PFSK-1 (cell line): ENCODE measurements around the gene CCL8.

Source experiments
- FOXP2 ChIP-seq: optimal IDR thresholded peaks from 2 replicates; pipeline ENCODE3; 2011; ENCODE audit warnings: borderline replicate concordance, control low read depth, inconsistent platforms; ENCODE audit not compliant: insufficient read depth; ENCODE audit errors: extremely low read length, extremely low read depth
- POLR2AphosphoS5 ChIP-seq: IDR thresholded peaks from 2 replicates; pipeline ENCODE4 v1.6.1; 2012; ENCODE audit warnings: low read depth, mild to moderate bottlenecking, control low read depth, low read length, moderate library complexity
- TAF1 ChIP-seq: IDR thresholded peaks from 2 replicates; pipeline ENCODE4 v1.6.1; 2012; ENCODE audit warnings: low read length, control low read depth, borderline replicate concordance; ENCODE audit not compliant: insufficient read depth
- TF ChIP-seq, protein P1 (sequence below), 2 experiments: IDR thresholded peaks; 2 replicates each; pipeline versions ENCODE4 v1.6.1 to v1.8.0; 2011 to 2012; ENCODE audit warnings: low read depth in 2 of 2, low read length in 2 of 2, control low read depth in 1 of 2, inconsistent platforms in 1 of 2, mild to moderate bottlenecking in 1 of 2, moderate library complexity in 1 of 2; ENCODE audit not compliant: insufficient read depth in 1 of 2

DNA sequence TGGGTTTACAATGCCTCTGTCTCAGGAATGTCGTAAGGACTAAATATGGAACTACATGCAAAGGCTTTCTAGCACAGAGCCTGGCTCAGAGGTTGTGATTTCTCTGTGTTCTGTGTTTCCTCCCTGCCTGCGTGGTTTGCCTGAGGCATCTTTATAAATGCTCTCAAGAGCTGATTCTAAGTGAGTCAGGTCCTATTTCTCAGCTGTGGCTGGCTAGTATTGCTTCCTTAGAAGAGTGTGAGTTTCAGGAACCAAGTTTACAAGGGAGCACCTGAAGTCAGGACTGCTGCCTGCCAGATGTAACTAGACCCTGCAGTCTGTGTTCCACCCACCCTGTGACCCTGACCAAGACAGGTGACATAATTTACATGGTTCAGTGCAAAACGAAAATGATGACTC, 51.8 kb downstream of the CCL8 start:
- no peak for TF ChIP-seq TAF1
- no peak for TF ChIP-seq POLR2AphosphoS5
- TF ChIP-seq, protein P1, sequence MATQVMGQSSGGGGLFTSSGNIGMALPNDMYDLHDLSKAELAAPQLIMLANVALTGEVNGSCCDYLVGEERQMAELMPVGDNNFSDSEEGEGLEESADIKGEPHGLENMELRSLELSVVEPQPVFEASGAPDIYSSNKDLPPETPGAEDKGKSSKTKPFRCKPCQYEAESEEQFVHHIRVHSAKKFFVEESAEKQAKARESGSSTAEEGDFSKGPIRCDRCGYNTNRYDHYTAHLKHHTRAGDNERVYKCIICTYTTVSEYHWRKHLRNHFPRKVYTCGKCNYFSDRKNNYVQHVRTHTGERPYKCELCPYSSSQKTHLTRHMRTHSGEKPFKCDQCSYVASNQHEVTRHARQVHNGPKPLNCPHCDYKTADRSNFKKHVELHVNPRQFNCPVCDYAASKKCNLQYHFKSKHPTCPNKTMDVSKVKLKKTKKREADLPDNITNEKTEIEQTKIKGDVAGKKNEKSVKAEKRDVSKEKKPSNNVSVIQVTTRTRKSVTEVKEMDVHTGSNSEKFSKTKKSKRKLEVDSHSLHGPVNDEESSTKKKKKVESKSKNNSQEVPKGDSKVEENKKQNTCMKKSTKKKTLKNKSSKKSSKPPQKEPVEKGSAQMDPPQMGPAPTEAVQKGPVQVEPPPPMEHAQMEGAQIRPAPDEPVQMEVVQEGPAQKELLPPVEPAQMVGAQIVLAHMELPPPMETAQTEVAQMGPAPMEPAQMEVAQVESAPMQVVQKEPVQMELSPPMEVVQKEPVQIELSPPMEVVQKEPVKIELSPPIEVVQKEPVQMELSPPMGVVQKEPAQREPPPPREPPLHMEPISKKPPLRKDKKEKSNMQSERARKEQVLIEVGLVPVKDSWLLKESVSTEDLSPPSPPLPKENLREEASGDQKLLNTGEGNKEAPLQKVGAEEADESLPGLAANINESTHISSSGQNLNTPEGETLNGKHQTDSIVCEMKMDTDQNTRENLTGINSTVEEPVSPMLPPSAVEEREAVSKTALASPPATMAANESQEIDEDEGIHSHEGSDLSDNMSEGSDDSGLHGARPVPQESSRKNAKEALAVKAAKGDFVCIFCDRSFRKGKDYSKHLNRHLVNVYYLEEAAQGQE (IDR thresholded peaks at IDR 0.05; ENCODE audit: insufficient read depth in 1 of 2, low read depth in 2 of 2, low read length in 2 of 2): no peak
- no peak for TF ChIP-seq FOXP2
